Lower leg skin (tissue), 3 donors: ENCODE measurements around the gene ATF6.

Experiments used
- POLR2A ChIP-seq, 2 donors: fragments of 450-650 bp; IDR thresholded peaks; one replicate each; pipeline ENCODE4 v1.6.1; 2016 to 2017; ENCODE audit warnings: antibody characterized with exemption in 2 of 2, mild to moderate bottlenecking in 1 of 2, moderate library complexity in 1 of 2
- TF ChIP-seq, protein P1 (sequence below), 3 donors: fragments of 450-650 bp; IDR thresholded peaks; one replicate each; pipeline ENCODE4 v1.5.1; 2016; ENCODE audit warnings: antibody characterized with exemption in 3 of 3, mild to moderate bottlenecking in 3 of 3, moderate library complexity in 2 of 3

DNA sequence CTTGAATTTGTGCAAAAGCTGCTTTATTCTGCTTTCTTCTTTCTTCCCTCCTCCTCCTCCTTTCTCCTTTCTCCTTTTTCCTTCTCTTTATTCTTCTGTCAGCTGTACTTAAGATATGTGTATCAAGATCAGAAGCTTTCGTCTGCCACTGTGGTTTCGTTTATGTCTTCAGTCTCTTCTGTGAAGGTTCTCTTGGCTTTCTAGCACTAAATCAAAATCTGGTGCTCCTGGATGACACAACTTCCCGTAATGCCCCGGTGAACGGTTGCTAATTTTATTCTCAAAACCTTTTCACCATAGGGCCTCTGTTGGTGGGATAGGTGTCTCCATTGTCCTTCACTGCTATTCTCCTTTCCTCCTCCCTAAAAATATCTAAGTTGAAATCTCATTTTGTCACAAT is 5.0 kb downstream of the ATF6 start:
- TF ChIP-seq, protein P1, sequence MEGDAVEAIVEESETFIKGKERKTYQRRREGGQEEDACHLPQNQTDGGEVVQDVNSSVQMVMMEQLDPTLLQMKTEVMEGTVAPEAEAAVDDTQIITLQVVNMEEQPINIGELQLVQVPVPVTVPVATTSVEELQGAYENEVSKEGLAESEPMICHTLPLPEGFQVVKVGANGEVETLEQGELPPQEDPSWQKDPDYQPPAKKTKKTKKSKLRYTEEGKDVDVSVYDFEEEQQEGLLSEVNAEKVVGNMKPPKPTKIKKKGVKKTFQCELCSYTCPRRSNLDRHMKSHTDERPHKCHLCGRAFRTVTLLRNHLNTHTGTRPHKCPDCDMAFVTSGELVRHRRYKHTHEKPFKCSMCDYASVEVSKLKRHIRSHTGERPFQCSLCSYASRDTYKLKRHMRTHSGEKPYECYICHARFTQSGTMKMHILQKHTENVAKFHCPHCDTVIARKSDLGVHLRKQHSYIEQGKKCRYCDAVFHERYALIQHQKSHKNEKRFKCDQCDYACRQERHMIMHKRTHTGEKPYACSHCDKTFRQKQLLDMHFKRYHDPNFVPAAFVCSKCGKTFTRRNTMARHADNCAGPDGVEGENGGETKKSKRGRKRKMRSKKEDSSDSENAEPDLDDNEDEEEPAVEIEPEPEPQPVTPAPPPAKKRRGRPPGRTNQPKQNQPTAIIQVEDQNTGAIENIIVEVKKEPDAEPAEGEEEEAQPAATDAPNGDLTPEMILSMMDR (IDR thresholded peaks at IDR 0.05): no peak
- TF ChIP-seq POLR2A (IDR thresholded peaks at IDR 0.05): no peak
